CD14-positive monocyte (primary cell): ENCODE results near the gene CASP10. TPM values are rescaled to one million over a fixed set of nuclear protein-coding genes. Genes with fewer than 3 reads are reported as not detected.

Experiments used
- DNase-seq, 3 donors: peaks; one replicate each; pipeline ENCODE4 v3.0.0-alpha.2; 2011 to 2022
- H2AFZ ChIP-seq: 2 replicates; pipeline ENCODE4 v1.6.0; 2012; ENCODE audit warnings: mild to moderate bottlenecking, low read depth, low read length, inconsistent platforms; ENCODE audit not compliant: insufficient read depth, poor library complexity, severe bottlenecking
- H3K27ac ChIP-seq, 2 donors: 1 replicate in 1 of 2; 2 replicates in 1 of 2; pipeline ENCODE4 v1.5.1; 2012 to 2013; ENCODE audit warnings: low read length in 2 of 2, control low read depth in 1 of 2, inconsistent platforms in 1 of 2, low read depth in 1 of 2, mild to moderate bottlenecking in 1 of 2
- H3K27me3 ChIP-seq, 2 donors: one replicate each; pipeline versions ENCODE4 v1.6.0 to v1.6.1; 2011 to 2013; ENCODE audit warnings: low read length in 2 of 2; ENCODE audit not compliant: control insufficient read depth in 2 of 2, insufficient read depth in 2 of 2
- H3K36me3 ChIP-seq, 2 donors: replicated peaks in 1 of 2; 1 replicate in 1 of 2; 2 replicates in 1 of 2; pipeline versions ENCODE4 v1.5.1 to v1.6.1; 2012 to 2013; ENCODE audit warnings: low read length in 2 of 2, control low read depth in 1 of 2, inconsistent platforms in 1 of 2, mild to moderate bottlenecking in 1 of 2; ENCODE audit not compliant: insufficient read depth in 2 of 2, control insufficient read depth in 1 of 2
- H3K4me1 ChIP-seq, 2 donors: 1 replicate in 1 of 2; 2 replicates in 1 of 2; pipeline versions ENCODE4 v1.5.1 to v1.6.1; 2012 to 2013; ENCODE audit warnings: low read length in 2 of 2, control low read depth in 1 of 2, inconsistent platforms in 1 of 2, mild to moderate bottlenecking in 1 of 2, moderate library complexity in 1 of 2; ENCODE audit not compliant: insufficient read depth in 2 of 2, control insufficient read depth in 1 of 2
- H3K4me2 ChIP-seq: replicated peaks from 2 replicates; pipeline ENCODE3; 2012; ENCODE audit warnings: low read length, moderate library complexity, mild to moderate bottlenecking; ENCODE audit not compliant: poor library complexity, severe bottlenecking; ENCODE audit errors: extremely low read depth
- H3K4me3 ChIP-seq, 3 experiments: fragments of 200-600 bp in 1 of 3; sonication (generic) in 1 of 3; replicated peaks in 1 of 3; 1 replicate in 2 of 3; 2 replicates in 1 of 3; pipeline ENCODE4 v1.5.1; 2011 to 2013; ENCODE audit warnings: low read length in 3 of 3, mild to moderate bottlenecking in 3 of 3, control low read depth in 2 of 3, low read depth in 2 of 3, inconsistent platforms in 1 of 3, moderate library complexity in 1 of 3
- H3K79me2 ChIP-seq: 2 replicates; pipeline ENCODE4 v1.6.0; 2012; ENCODE audit warnings: mild to moderate bottlenecking, control low read depth, inconsistent platforms, low read length, moderate library complexity; ENCODE audit not compliant: insufficient read depth
- H3K9ac ChIP-seq: 2 replicates; pipeline ENCODE4 v1.6.0; 2017; ENCODE audit warnings: low read length, mild to moderate bottlenecking; ENCODE audit not compliant: insufficient read depth, poor library complexity, severe bottlenecking
- H3K9me3 ChIP-seq, 2 donors: replicated peaks in 1 of 2; 1 replicate in 1 of 2; 2 replicates in 1 of 2; pipeline versions ENCODE4 v1.5.1 to v1.6.1; 2012 to 2013; ENCODE audit warnings: low read length in 2 of 2, control low read depth in 1 of 2; ENCODE audit not compliant: control insufficient read depth in 1 of 2, insufficient read depth in 1 of 2
- H4K20me1 ChIP-seq: 2 replicates; pipeline ENCODE4 v1.6.0; 2012; ENCODE audit warnings: mild to moderate bottlenecking, low read length, control low read depth, moderate library complexity; ENCODE audit not compliant: insufficient read depth
- H3K27ac Mint-ChIP-seq, 7 donors: one replicate each; pipeline ENCODE4 v1.8.0; 2020; ENCODE audit warnings: mild to moderate bottlenecking in 7 of 7, mixed read lengths in 7 of 7, moderate library complexity in 6 of 7, inconsistent platforms in 2 of 7
- H3K27me3 Mint-ChIP-seq, 3 donors: one replicate each; pipeline ENCODE4 v1.8.0; 2021 to 2022; ENCODE audit warnings: low read depth in 3 of 3, mild to moderate bottlenecking in 3 of 3, mixed read lengths in 3 of 3, moderate library complexity in 3 of 3, inconsistent platforms in 1 of 3
- H3K36me3 Mint-ChIP-seq, 2 donors: one replicate each; pipeline ENCODE4 v1.8.0; 2020; ENCODE audit warnings: mixed read lengths in 2 of 2, inconsistent platforms in 1 of 2, mild to moderate bottlenecking in 1 of 2
- H3K4me1 Mint-ChIP-seq: one replicate; pipeline ENCODE4 v1.8.0; 2020; ENCODE audit warnings: mild to moderate bottlenecking, mixed read lengths
- H3K4me3 Mint-ChIP-seq, 2 donors: one replicate each; pipeline ENCODE4 v1.8.0; 2020; ENCODE audit warnings: mild to moderate bottlenecking in 2 of 2, mixed read lengths in 2 of 2, moderate library complexity in 1 of 2
- H3K9me3 Mint-ChIP-seq, 7 donors: one replicate each; pipeline ENCODE4 v1.8.0; 2020 to 2022; ENCODE audit warnings: mixed read lengths in 7 of 7, mild to moderate bottlenecking in 6 of 7, moderate library complexity in 6 of 7, inconsistent platforms in 2 of 7
- WGBS: methylation state at CpG from one replicate; pipeline ENCODE4 v1.1.5; 2013; ENCODE audit warnings: missing lambda C conversion rate; ENCODE audit not compliant: insufficient coverage; 5-methylcytosine and 5-hydroxymethylcytosine counted together
- intact Hi-C, 2 donors: fragments of 100-400 bp; cut with micrococcal nuclease; formaldehyde crosslinking; loops; one replicate each; pipeline versions ENCODE4 v1.15.0 to v1.15.1; 2023
- polyA plus RNA-seq, 3 donors: library from polyadenylated mRNA; depleted of rRNA in 1 of 3; unstranded in 2 of 3; stranded (reverse) in 1 of 3; fragments of 300-500 nt in 2 of 3; fragments of >200 nt in 1 of 3; fragmentation: Illumina TruSeq in 2 of 3; gene quantifications; 1 replicate in 2 of 3; 2 replicates in 1 of 3; pipeline ENCODE4 v1.2.3, GENCODE V29; 2012 to 2021
- TF ChIP-seq, protein P1 (sequence below): fragments of 200-600 bp; IDR thresholded peaks from one replicate; pipeline ENCODE4 v1.8.0; 2022; ENCODE audit warnings: antibody characterized with exemption, mild to moderate bottlenecking

Gene CASP10
- polyA plus RNA-seq, 3 donors, result 17.7 to 23.3 (median 18.9) TPM

- peaks cover 0 to 2% (median 0%) of the 10 kb centered on the region in 3 donors for H3K27me3 Mint-ChIP-seq
- no peak overlapping the region for H3K9ac ChIP-seq
- no peak overlapping the region for H3K27ac ChIP-seq
- H3K4me3 ChIP-seq, result no peak overlapping the region
- H3K4me1 Mint-ChIP-seq, result peaks cover 50% of the 10 kb centered on the region
- peaks cover 3 to 4% of the 10 kb centered on the region in 2 donors for H3K36me3 Mint-ChIP-seq
- H3K4me1 ChIP-seq, result peaks cover 54 to 70% of the 10 kb centered on the region in 2 donors
- TF ChIP-seq, protein P1, sequence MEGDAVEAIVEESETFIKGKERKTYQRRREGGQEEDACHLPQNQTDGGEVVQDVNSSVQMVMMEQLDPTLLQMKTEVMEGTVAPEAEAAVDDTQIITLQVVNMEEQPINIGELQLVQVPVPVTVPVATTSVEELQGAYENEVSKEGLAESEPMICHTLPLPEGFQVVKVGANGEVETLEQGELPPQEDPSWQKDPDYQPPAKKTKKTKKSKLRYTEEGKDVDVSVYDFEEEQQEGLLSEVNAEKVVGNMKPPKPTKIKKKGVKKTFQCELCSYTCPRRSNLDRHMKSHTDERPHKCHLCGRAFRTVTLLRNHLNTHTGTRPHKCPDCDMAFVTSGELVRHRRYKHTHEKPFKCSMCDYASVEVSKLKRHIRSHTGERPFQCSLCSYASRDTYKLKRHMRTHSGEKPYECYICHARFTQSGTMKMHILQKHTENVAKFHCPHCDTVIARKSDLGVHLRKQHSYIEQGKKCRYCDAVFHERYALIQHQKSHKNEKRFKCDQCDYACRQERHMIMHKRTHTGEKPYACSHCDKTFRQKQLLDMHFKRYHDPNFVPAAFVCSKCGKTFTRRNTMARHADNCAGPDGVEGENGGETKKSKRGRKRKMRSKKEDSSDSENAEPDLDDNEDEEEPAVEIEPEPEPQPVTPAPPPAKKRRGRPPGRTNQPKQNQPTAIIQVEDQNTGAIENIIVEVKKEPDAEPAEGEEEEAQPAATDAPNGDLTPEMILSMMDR, result no peak
- no peak for DNase-seq
- H3K9me3 Mint-ChIP-seq, result no peaks in the 10 kb centered on the region
- peaks cover 42% of the 10 kb centered on the region for H3K79me2 ChIP-seq
- no peaks in the 10 kb centered on the region for H4K20me1 ChIP-seq
- H3K27me3 ChIP-seq, result no peaks in the 10 kb centered on the region
- H3K4me3 Mint-ChIP-seq, result no peak overlapping the region
- no peaks in the 10 kb centered on the region for H3K36me3 ChIP-seq
- no peaks in the 10 kb centered on the region for H3K9me3 ChIP-seq
- H3K4me2 ChIP-seq, result no peak overlapping the region
- intact Hi-C loops, result no loop called here
- no peak overlapping the region for H2AFZ ChIP-seq
- H3K27ac Mint-ChIP-seq, result peak overlapping the region in 1 of 7 donors; percentile 31
- WGBS, result 100% methylated on average over 2 of the region's 3 CpGs
Measured at GRCh38 chr2:201255408-201256033, 72.6 kb downstream of the CASP10 start.

- Mint-ChIP-seq H3K27me3 (peaks cover 0 to 2% (median 0%) of the 10 kb centered on the region in 3 donors), H3K4me1 (peaks cover 53% of the 10 kb centered on the region), H3K27ac (peak overlapping the region in 2 of 7 donors; percentile 98 to 99), H3K9me3 (no peaks in the 10 kb centered on the region), H3K4me3 (no peak overlapping the region), H3K36me3 (peaks cover 3% of the 10 kb centered on the region in 2 donors)
- Histone ChIP-seq H3K9ac (no peak overlapping the region), H3K27me3 (no peaks in the 10 kb centered on the region), H3K4me1 (peaks cover 59 to 76% of the 10 kb centered on the region in 2 donors), H2AFZ (no peak overlapping the region), H3K9me3 (no peaks in the 10 kb centered on the region), H3K79me2 (peaks cover 47% of the 10 kb centered on the region), H3K36me3 (no peaks in the 10 kb centered on the region), H3K27ac (peak overlapping the region in 1 of 2 donors; percentile 97), H3K4me2 (no peak overlapping the region), H3K4me3 (no peak overlapping the region), H4K20me1 (no peaks in the 10 kb centered on the region)
- no peak for DNase-seq
- TF ChIP-seq, protein P1, result no peak
- no CpG with 5 or more reads among the region's 3 CpGs for WGBS
- intact Hi-C loops, result no loop called here
Measured at GRCh38 chr2:201256082-201256481, 73.1 kb downstream of the CASP10 start.
